A549 (cell line): Measurements from ENCODE around the gene SMARCA1. TPM values are rescaled to one million over a fixed set of nuclear protein-coding genes. Genes with fewer than 3 reads are reported as not detected.

ENCODE experiments used
- polyA plus RNA-seq, 4 experiments: library from polyadenylated mRNA; depleted of rRNA in 3 of 4; stranded (reverse); fragments of >200 nt; fragmentation: RNase III in 1 of 4; extraction: RNeasy Plus Mini Kit Qiagen cat#74134 plus additional on column Dnase treatment in 1 of 4; gene quantifications; 2 replicates in 3 of 4; 3 replicates in 1 of 4; pipeline ENCODE4 v1.2.3, GENCODE V29; 2011 to 2017
- small RNA-seq, 6 experiments: library from RNA; depleted of rRNA; stranded (forward); fragments of <200 nt; gene quantifications; one replicate each; pipeline ENCODE3, GENCODE V24; 2012

The SMARCA1 gene
- polyA plus RNA-seq, 2 of the 4 experiments (the other 2 are of a cell fraction): 72.4 to 77.2 TPM

Small RNA genes within 50 kb of the gene (small RNA-seq; reads per million reads assigned to genes)
- gene RF01169: 0 to 0.04 (median 0) reads per million in 6 experiments
- gene RNA5SP513: 0 to 1.0 (median 0.13) reads per million in 6 experiments
- gene RPS26P56: 0 reads per million in 6 experiments

Other genes with a start within 250 kb of the SMARCA1 start
- gene OCRL, start 16.8 kb upstream of the SMARCA1 start, polyA plus RNA-seq (2011; rRNA removed): 49.0 and 51.4 TPM in 2 replicates
- 22.4 to 23.9 TPM (median 22.4 TPM) in 3 replicates for gene OCRL, start 16.8 kb upstream of the SMARCA1 start, polyA plus RNA-seq (2017; fragmentation: RNase III; extraction: RNeasy Plus Mini Kit Qiagen cat#74134 plus additional on column Dnase treatment)
- gene APLN, start 131.5 kb upstream of the SMARCA1 start, polyA plus RNA-seq (2011; rRNA removed): 0.15 and 0.18 TPM in 2 replicates
- gene APLN, start 131.5 kb upstream of the SMARCA1 start, polyA plus RNA-seq (2017; fragmentation: RNase III; extraction: RNeasy Plus Mini Kit Qiagen cat#74134 plus additional on column Dnase treatment): 0.74 to 0.77 TPM (median 0.75 TPM) in 3 replicates
- gene XPNPEP2, start 215.5 kb upstream of the SMARCA1 start, polyA plus RNA-seq (2011; rRNA removed): not detected in 2 replicates
- not detected in 3 replicates for gene XPNPEP2, start 215.5 kb upstream of the SMARCA1 start, polyA plus RNA-seq (2017; fragmentation: RNase III; extraction: RNeasy Plus Mini Kit Qiagen cat#74134 plus additional on column Dnase treatment)